Measurements from ENCODE around the gene SOX14. TPM values are rescaled to one million over a fixed set of nuclear protein-coding genes. Genes with fewer than 3 reads are reported as not detected.

Gene SOX14
- total RNA-seq, 1 donor from 2014 or later = 0.29 TPM

- Mint-ChIP-seq H3K4me1 (ENCODE audit: unreplicated experiment) (peaks cover 11% of the 10 kb centered on the region), H3K4me3 (no peak overlapping the region)
Observed at GRCh38 chr3:137766876-137767537, 2.9 kb downstream of the SOX14 start.

GRCh38 chr3:137767538-137768360 lies 3.6 kb downstream of the SOX14 start:
- Mint-ChIP-seq H3K4me3 (peak overlapping the region; percentile 77), H3K4me1 (ENCODE audit: unreplicated experiment) (peaks cover 11% of the 10 kb centered on the region), H3K9me3 (no peaks in the 10 kb centered on the region), H3K36me3 (no peaks in the 10 kb centered on the region), H3K27me3 (peaks cover 98% of the 10 kb centered on the region), H3K27ac (no peak overlapping the region)
- no peak for DNase-seq (ENCODE audit: extremely low spot score, unreplicated experiment)
- TF ChIP-seq CTCF (conservative IDR thresholded peaks at IDR 0.05) = no peak

More at GRCh38 chr3:137766876-137767537, 2.9 kb downstream of the SOX14 start:
- Mint-ChIP-seq H3K27me3 (peaks cover 98% of the 10 kb centered on the region), H3K27ac (no peak overlapping the region), H3K9me3 (no peaks in the 10 kb centered on the region), H3K36me3 (no peaks in the 10 kb centered on the region)
- no peak for DNase-seq (ENCODE audit: extremely low spot score, unreplicated experiment)
- TF ChIP-seq CTCF (conservative IDR thresholded peaks at IDR 0.05) = no peak

- Mint-ChIP-seq H3K36me3 (no peaks in the 10 kb centered on the region), H3K4me1 (ENCODE audit: unreplicated experiment) (peaks cover 7% of the 10 kb centered on the region), H3K9me3 (no peaks in the 10 kb centered on the region), H3K27ac (no peak overlapping the region), H3K4me3 (peak overlapping the region; percentile 77), H3K27me3 (peaks cover 98% of the 10 kb centered on the region)
- no peak for TF ChIP-seq CTCF (conservative IDR thresholded peaks at IDR 0.05)
- no peak for DNase-seq (ENCODE audit: extremely low spot score, unreplicated experiment)
Observed at GRCh38 chr3:137768361-137769321, 4.5 kb downstream of the SOX14 start.

- H3K4me1 Mint-ChIP-seq (ENCODE audit: unreplicated experiment) = peaks cover 4% of the 10 kb centered on the region
- peak overlapping the region; percentile 52 for H3K4me3 Mint-ChIP-seq
- no peak for DNase-seq (ENCODE audit: extremely low spot score, unreplicated experiment)
- peaks cover 98% of the 10 kb centered on the region for H3K27me3 Mint-ChIP-seq
- TF ChIP-seq CTCF (conservative IDR thresholded peaks at IDR 0.05) = no peak
- H3K9me3 Mint-ChIP-seq = no peaks in the 10 kb centered on the region
- no peaks in the 10 kb centered on the region for H3K36me3 Mint-ChIP-seq
- no peak overlapping the region for H3K27ac Mint-ChIP-seq
Observed at GRCh38 chr3:137769322-137770065, 5.4 kb downstream of the SOX14 start.

Data from type B pancreatic cell (in vitro differentiated cells).